OCI-LY3 (cell line): ENCODE data around the gene EMC9.
A peak's percentile ranks its signal among the peaks of the same experiment; 100 is the strongest.

Experiments
- H2AFZ ChIP-seq: fragments of 200-600, 300-600 bp; shearing (Covaris generic); 2 replicates; pipeline ENCODE4 v1.6.0; 2014; ENCODE audit warnings: antibody characterized with exemption, low read depth, low read length
- H3K27ac ChIP-seq: fragments of 200-600, 300-600 bp; sonication (generic); 2 replicates; pipeline ENCODE4 v1.5.1; 2014; ENCODE audit warnings: mild to moderate bottlenecking, low read length, moderate library complexity, mixed read lengths
- H3K27me3 ChIP-seq: fragments of 200-600, 300-600 bp; sonication (generic); 2 replicates; pipeline ENCODE4 v1.6.1; 2014; ENCODE audit warnings: low read depth, low read length, mixed read lengths
- H3K36me3 ChIP-seq: fragments of 200-600, 300-600 bp; sonication (generic); replicated peaks from 2 replicates; pipeline ENCODE3; 2014; ENCODE audit warnings: low read depth, low read length, mixed read lengths
- H3K4me1 ChIP-seq: fragments of 300-600, 200-600 bp; sonication (generic); 2 replicates; pipeline ENCODE4 v1.6.1; 2014; ENCODE audit warnings: low read length, mixed read lengths
- H3K4me2 ChIP-seq: fragments of 200-600, 300-600 bp; sonication (generic); 2 replicates; pipeline ENCODE4 v1.6.1; 2014; ENCODE audit warnings: low read length, mixed read lengths
- H3K4me3 ChIP-seq: fragments of 300-600, 200-600 bp; sonication (generic); 2 replicates; pipeline ENCODE4 v1.5.1; 2014; ENCODE audit warnings: antibody characterized with exemption, mild to moderate bottlenecking, low read length, moderate library complexity
- H3K79me2 ChIP-seq: fragments of 300-600, 200-600 bp; shearing (Covaris generic); 2 replicates; pipeline ENCODE4 v1.6.1; 2014; ENCODE audit warnings: mild to moderate bottlenecking, low read length, mixed read lengths
- H3K9ac ChIP-seq: fragments of 300-600, 200-600 bp; shearing (Covaris generic); 2 replicates; pipeline ENCODE4 v1.6.0; 2014; ENCODE audit warnings: mild to moderate bottlenecking, low read length, moderate library complexity
- H3K9me3 ChIP-seq: fragments of 200-600, 300-600 bp; shearing (Covaris generic); 2 replicates; pipeline ENCODE4 v1.6.1; 2014; ENCODE audit warnings: low read length, mixed read lengths; ENCODE audit not compliant: insufficient read depth
- H4K20me1 ChIP-seq: fragments of 200-600, 300-600 bp; sonication (generic); 2 replicates; pipeline ENCODE4 v1.6.1; 2016; ENCODE audit warnings: low read length, mixed read lengths; ENCODE audit not compliant: insufficient read depth
- CTCF ChIP-seq: fragments of 200-600, 300-600 bp; sonication (generic); IDR thresholded peaks from 2 replicates; pipeline ENCODE4 v1.5.1; 2014; ENCODE audit warnings: antibody characterized with exemption, low read length, low read depth
- EZH2phosphoT487 ChIP-seq: fragments of 200-600 bp; shearing (Covaris generic); IDR thresholded peaks from 2 replicates; pipeline ENCODE4 v1.6.1; 2018; ENCODE audit warnings: antibody characterized with exemption, mixed run types, low read depth

Gene EMC9

GRCh38 chr14:24143511-24143910 is 2.1 kb upstream of the EMC9 start:
- Histone ChIP-seq H3K4me2 (no peak overlapping the region), H2AFZ (no peak overlapping the region), H3K9me3 (no peaks in the 10 kb centered on the region), H3K27me3 (no peaks in the 10 kb centered on the region), H3K4me1 (peaks cover 34% of the 10 kb centered on the region), H4K20me1 (peaks cover 2% of the 10 kb centered on the region; the same call in 1 of the 2 replicates), H3K4me3 (no peak overlapping the region), H3K9ac (no peak overlapping the region), H3K36me3 (peaks cover 26% of the 10 kb centered on the region), H3K27ac (no peak overlapping the region), H3K79me2 (peaks cover 58% of the 10 kb centered on the region)
- TF ChIP-seq EZH2phosphoT487 (no peak), CTCF (no peak)

GRCh38 chr14:24139272-24139934 is 2.0 kb downstream of the EMC9 start:
- H3K79me2 ChIP-seq: peaks cover 52% of the 10 kb centered on the region
- peak overlapping the region; percentile 97 for H3K4me3 ChIP-seq
- no peaks in the 10 kb centered on the region for H3K9me3 ChIP-seq
- peak overlapping the region; percentile 63 for H3K4me2 ChIP-seq
- H3K27ac ChIP-seq: no peak overlapping the region
- H2AFZ ChIP-seq: no peak overlapping the region
- no peaks in the 10 kb centered on the region for H3K27me3 ChIP-seq
- TF ChIP-seq CTCF (no peak), EZH2phosphoT487 (no peak)
- H4K20me1 ChIP-seq: no peaks in the 10 kb centered on the region; the same call in 1 of the 2 replicates
- H3K9ac ChIP-seq: peak overlapping the region; percentile 91; the same call in 1 of the 2 replicates
- H3K4me1 ChIP-seq: peaks cover 31% of the 10 kb centered on the region
- peaks cover 34% of the 10 kb centered on the region for H3K36me3 ChIP-seq

GRCh38 chr14:24138396-24139271 is 2.8 kb downstream of the EMC9 start:
- Histone ChIP-seq H2AFZ (no peak overlapping the region), H3K79me2 (peaks cover 52% of the 10 kb centered on the region), H3K4me2 (no peak overlapping the region), H4K20me1 (no peaks in the 10 kb centered on the region; the same call in 1 of the 2 replicates), H3K9ac (no peak overlapping the region), H3K36me3 (peaks cover 31% of the 10 kb centered on the region), H3K4me1 (peaks cover 31% of the 10 kb centered on the region), H3K27me3 (no peaks in the 10 kb centered on the region), H3K4me3 (no peak overlapping the region), H3K27ac (no peak overlapping the region), H3K9me3 (no peaks in the 10 kb centered on the region)
- TF ChIP-seq CTCF: no peak
